IMR-90 (cell line): ENCODE measurements around the gene MYH7B. TPM values are rescaled to one million over a fixed set of nuclear protein-coding genes. Genes with fewer than 3 reads are reported as not detected.

Experiments used
- ATAC-seq: fragments of 200-7000 bp; cut with Tn5 transposase; 2 replicates; pipeline ENCODE4 v1.9.1; 2020; ENCODE audit warnings: low read depth, mild to moderate bottlenecking, moderate library complexity
- BruUV-seq: library from RNA; stranded (reverse); fragments of 400-500 nt; replicated peaks from 2 replicates; lab custom pipeline; 2021; lab: Mats Ljungman, UMichigan
- CTCF ChIA-PET: fragments of 300-600 bp; formaldehyde crosslinking; extraction: SDS; loops from one replicate; lab custom pipeline; 2021; ENCODE audit warnings: antibody characterized with exemption; lab: Yijun Ruan, JAX
- POLR2A ChIA-PET: fragments of 300-600 bp; sonication (Branson Sonifier 250); formaldehyde crosslinking; loops from one replicate; lab custom pipeline; 2022; ENCODE audit warnings: antibody characterized with exemption; ENCODE audit not compliant: unreplicated experiment; lab: Charles Lee
- DNase-seq: peaks from one replicate; pipeline ENCODE4 v3.0.0; 2013
- H2AFZ ChIP-seq: replicated peaks from 2 replicates; pipeline ENCODE3; 2013; ENCODE audit warnings: low read length, mild to moderate bottlenecking; ENCODE audit not compliant: poor library complexity
- H2AK5ac ChIP-seq: 2 replicates; pipeline ENCODE4 v1.6.1; 2013; ENCODE audit warnings: low read depth, low read length, inconsistent platforms
- H2AK9ac ChIP-seq: replicated peaks from 2 replicates; pipeline ENCODE3; 2013; ENCODE audit warnings: mild to moderate bottlenecking, low read depth, low read length, moderate library complexity; ENCODE audit not compliant: poor library complexity
- H2BK120ac ChIP-seq: 2 replicates; pipeline ENCODE4 v1.6.1; 2013; ENCODE audit warnings: low read depth, low read length, inconsistent platforms
- H2BK15ac ChIP-seq: 3 replicates; pipeline ENCODE4 v1.6.1; 2013; ENCODE audit warnings: low read depth, low read length, inconsistent platforms
- H2BK20ac ChIP-seq: 2 replicates; pipeline ENCODE4 v1.6.1; 2013; ENCODE audit warnings: low read depth, mild to moderate bottlenecking, inconsistent platforms, low read length, moderate library complexity
- H2BK5ac ChIP-seq: 2 replicates; pipeline ENCODE4 v1.6.1; 2013; ENCODE audit warnings: mild to moderate bottlenecking, low read depth, low read length, inconsistent platforms; ENCODE audit not compliant: poor library complexity, severe bottlenecking
- H3K14ac ChIP-seq: replicated peaks from 2 replicates; pipeline ENCODE4 v1.6.1; 2013; ENCODE audit warnings: low read depth, low read length, inconsistent platforms
- H3K18ac ChIP-seq: 2 replicates; pipeline ENCODE4 v1.6.1; 2013; ENCODE audit warnings: low read depth, low read length, control low read depth
- H3K23ac ChIP-seq: 2 replicates; pipeline ENCODE4 v1.6.1; 2013; ENCODE audit warnings: low read depth, low read length, inconsistent platforms
- H3K27ac ChIP-seq: 2 replicates; pipeline ENCODE4 v1.5.1; 2013; ENCODE audit warnings: mild to moderate bottlenecking, control low read depth, low read length; ENCODE audit not compliant: insufficient read depth
- H3K27me3 ChIP-seq: 2 replicates; pipeline ENCODE4 v1.6.1; 2013; ENCODE audit warnings: low read length; ENCODE audit not compliant: control insufficient read depth, insufficient read depth
- H3K36me3 ChIP-seq: 2 replicates; pipeline ENCODE4 v1.6.1; 2013; ENCODE audit warnings: low read length, mixed read lengths; ENCODE audit not compliant: control insufficient read depth, insufficient read depth
- H3K4ac ChIP-seq: 2 replicates; pipeline ENCODE4 v1.6.1; 2013; ENCODE audit warnings: low read depth, low read length, inconsistent platforms
- H3K4me1 ChIP-seq: 2 replicates; pipeline ENCODE4 v1.6.1; 2013; ENCODE audit warnings: low read length, mixed read lengths; ENCODE audit not compliant: control insufficient read depth, insufficient read depth
- H3K4me2 ChIP-seq: 2 replicates; pipeline ENCODE4 v1.6.1; 2013; ENCODE audit warnings: low read depth, mild to moderate bottlenecking, control low read depth, low read length, moderate library complexity
- H3K4me3 ChIP-seq: 2 replicates; pipeline ENCODE4 v1.5.1; 2013; ENCODE audit warnings: low read depth, mild to moderate bottlenecking, control low read depth, low read length, moderate library complexity; ENCODE audit not compliant: insufficient read depth
- H3K56ac ChIP-seq: 2 replicates; pipeline ENCODE4 v1.6.1; 2013; ENCODE audit warnings: low read length, inconsistent platforms; ENCODE audit not compliant: insufficient read depth; ENCODE audit errors: extremely low read depth
- H3K79me1 ChIP-seq, 2 experiments: 2 replicates each; pipeline ENCODE4 v1.6.1; 2013; ENCODE audit warnings: low read length in 2 of 2, inconsistent platforms in 1 of 2, low read depth in 1 of 2
- H3K9ac ChIP-seq: 2 replicates; pipeline ENCODE4 v1.6.1; 2013; ENCODE audit warnings: low read depth, low read length, control low read depth
- H3K9me1 ChIP-seq: 2 replicates; pipeline ENCODE4 v1.6.1; 2013; ENCODE audit warnings: low read length, inconsistent platforms; ENCODE audit not compliant: insufficient read depth
- H3K9me3 ChIP-seq: 2 replicates; pipeline ENCODE4 v1.6.1; 2013; ENCODE audit warnings: low read length; ENCODE audit not compliant: control insufficient read depth, insufficient read depth
- H4K20me1 ChIP-seq: 2 replicates; pipeline ENCODE4 v1.6.1; 2013; ENCODE audit warnings: low read length, inconsistent platforms; ENCODE audit not compliant: insufficient read depth
- H4K5ac ChIP-seq: 2 replicates; pipeline ENCODE4 v1.6.1; 2013; ENCODE audit warnings: mild to moderate bottlenecking, low read depth, low read length, control low read depth
- H4K8ac ChIP-seq, 2 experiments: 2 replicates each; pipeline ENCODE4 v1.6.1; 2013; ENCODE audit warnings: low read depth in 2 of 2, low read length in 2 of 2, control low read depth in 1 of 2, inconsistent platforms in 1 of 2
- H4K91ac ChIP-seq: 2 replicates; pipeline ENCODE4 v1.6.1; 2013; ENCODE audit warnings: low read depth, low read length, inconsistent platforms; ENCODE audit not compliant: insufficient read depth
- CHD1 ChIP-seq: IDR thresholded peaks from 2 replicates; pipeline ENCODE4 v1.6.1; 2012; ENCODE audit warnings: low read depth, low read length, improper control_type of control experiment
- MAFK ChIP-seq: IDR thresholded peaks from 2 replicates; pipeline ENCODE4 v1.6.1; 2012; ENCODE audit warnings: low read depth, low read length, improper control_type of control experiment
- USF2 ChIP-seq: fragments of 150-350 bp; IDR thresholded peaks from 2 replicates; pipeline ENCODE4 v1.6.1; 2017; ENCODE audit warnings: mild to moderate bottlenecking, antibody characterized with exemption, low read length, low read depth
- WGBS, 2 experiments: methylation state at CpG; one replicate each; pipeline versions ENCODE4 v1.1.5 to v1.1.7; 2013; ENCODE audit warnings: missing lambda C conversion rate in 2 of 2; ENCODE audit not compliant: insufficient read length in 1 of 2; ENCODE audit errors: extremely low coverage in 2 of 2; 5-methylcytosine and 5-hydroxymethylcytosine counted together
- dilution Hi-C: fragments of 300-500 bp; cut with HindIII; formaldehyde crosslinking; loops from one replicate; pipeline ENCODE4 v1.14.3; 2018; ENCODE audit warnings: low sequenced_read_pairs; ENCODE audit not compliant: unreplicated experiment
- in situ Hi-C: fragments of 300-500 bp; cut with MboI; formaldehyde crosslinking; loops from 3 replicates; pipeline ENCODE4 v1.14.3; 2019; ENCODE audit warnings: low sequenced_read_pairs, inconsistent platforms, mixed read lengths
- intact Hi-C: fragments of 100-400 bp; cut with micrococcal nuclease; formaldehyde crosslinking; loops from 2 replicates; pipeline ENCODE4 v1.10.0; 2022
- polyA plus RNA-seq, 3 experiments: library from polyadenylated mRNA; depleted of rRNA; stranded (reverse); fragments of >200 nt; gene quantifications; 2 replicates each; pipeline ENCODE4 v1.2.3, GENCODE V29; 2012; ENCODE audit warnings: low replicate concordance in 1 of 3
- total RNA-seq: library from RNA; depleted of rRNA; stranded (reverse); fragments of >200 nt; gene quantifications from 2 replicates; pipeline ENCODE4 v1.2.3, GENCODE V29; 2012

The MYH7B gene
- total and polyA plus RNA-seq, 2 of the 4 experiments (the other 2 are of a cell fraction): 0.09 TPM; not detected in 1

DNA sequence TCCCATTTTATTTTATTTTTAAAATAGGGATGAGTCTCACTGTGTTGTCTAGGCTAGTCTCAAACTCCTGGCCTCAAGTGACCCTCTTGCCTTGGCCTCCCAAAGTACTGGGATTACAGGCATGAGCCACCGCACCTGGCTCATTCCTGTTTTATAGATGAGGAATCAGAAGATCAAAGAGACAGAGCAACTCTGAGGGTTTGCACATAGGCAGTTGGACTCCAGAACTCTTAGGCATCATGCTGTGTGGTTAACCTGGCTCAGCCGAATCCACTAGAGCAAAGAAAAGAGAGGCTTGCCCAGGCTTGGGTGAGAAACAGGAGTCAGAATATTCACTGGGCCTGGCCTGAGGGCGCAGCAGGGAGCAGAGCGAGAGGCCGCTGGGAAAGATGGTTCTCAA lies 9.4 kb downstream of the MYH7B start:
- Histone ChIP-seq H4K91ac (no peak overlapping the region), H3K56ac (no peak overlapping the region), H3K9me3 (no peaks in the 10 kb centered on the region), H3K14ac (no peak overlapping the region), H4K5ac (no peak overlapping the region), H3K36me3 (no peaks in the 10 kb centered on the region), H3K9me1 (peaks cover 2% of the 10 kb centered on the region; the same call in 1 of the 2 replicates), H2BK120ac (no peak overlapping the region), H3K79me1 (no peaks in the 10 kb centered on the region), H3K9ac (no peak overlapping the region), H3K27me3 (no peaks in the 10 kb centered on the region; the same call in 1 of the 2 replicates), H3K4me2 (no peak overlapping the region), H3K27ac (no peak overlapping the region), H3K23ac (no peak overlapping the region), H3K4ac (no peak overlapping the region), H4K20me1 (no peaks in the 10 kb centered on the region), H2AK9ac (no peak overlapping the region), H4K8ac (no peak overlapping the region), H2AFZ (no peak overlapping the region), H3K4me3 (no peak overlapping the region), H2BK5ac (no peak overlapping the region), H3K4me1 (peaks cover 3% of the 10 kb centered on the region; the same call in 1 of the 2 replicates), H3K18ac (no peak overlapping the region), H2BK15ac (no peak overlapping the region), H2BK20ac (no peak overlapping the region), H2AK5ac (no peak overlapping the region)
- in situ Hi-C loops: no loop called here
- TF ChIP-seq CHD1: no peak
- TF ChIP-seq USF2: no peak
- no peak for TF ChIP-seq MAFK
- DNase-seq (no peak), ATAC-seq (no peak)
- POLR2A ChIA-PET: no interaction called here
- CTCF ChIA-PET: no interaction called here
- BruUV-seq: no TSS peak
- WGBS, 2 experiments: 89% methylated on average over 5 of the region's 5 CpGs; no CpG with 5 or more reads in 1 of the 2 experiments
- intact Hi-C loops: loop anchor here (10.0 kb wide), 1 partner anchor 390 kb away; no protein-coding TSS in a partner anchor
- dilution Hi-C loops: no loop called here
